Kidney tubule cell (primary cell): ENCODE data around the gene RNF213.
"Not testable (repeated sequence)": the region's sequence is repeated elsewhere in the genome, so short reads cannot be mapped to it uniquely, and the experiment has no call there.

Source experiments
- DNase-seq: peaks from one replicate; pipeline ENCODE4 v3.0.0-alpha.2; 2018; ENCODE audit warnings: low spot score

RNF213 gene

DNA sequence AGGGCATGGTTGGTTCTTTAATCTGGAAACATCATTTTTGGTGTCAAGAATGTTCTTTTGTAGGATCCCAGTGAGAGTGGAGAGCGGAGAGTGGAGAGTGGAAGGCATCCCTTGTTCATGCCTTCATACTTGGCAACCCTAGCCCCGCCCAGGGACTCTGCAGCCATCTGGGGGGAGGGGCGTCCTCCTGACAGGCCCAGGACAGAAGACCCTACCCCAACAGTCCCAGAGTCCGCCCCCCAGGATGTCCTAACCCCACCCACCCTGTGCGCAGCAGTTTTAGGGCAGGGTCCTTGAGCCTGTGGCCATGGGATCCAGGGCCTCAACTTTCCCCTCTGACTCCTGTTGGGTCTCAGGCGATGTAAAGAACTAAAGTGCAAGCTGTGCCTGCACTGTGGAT, 36.0 kb upstream of the RNF213 start:
- DNase-seq: no peak

DNA sequence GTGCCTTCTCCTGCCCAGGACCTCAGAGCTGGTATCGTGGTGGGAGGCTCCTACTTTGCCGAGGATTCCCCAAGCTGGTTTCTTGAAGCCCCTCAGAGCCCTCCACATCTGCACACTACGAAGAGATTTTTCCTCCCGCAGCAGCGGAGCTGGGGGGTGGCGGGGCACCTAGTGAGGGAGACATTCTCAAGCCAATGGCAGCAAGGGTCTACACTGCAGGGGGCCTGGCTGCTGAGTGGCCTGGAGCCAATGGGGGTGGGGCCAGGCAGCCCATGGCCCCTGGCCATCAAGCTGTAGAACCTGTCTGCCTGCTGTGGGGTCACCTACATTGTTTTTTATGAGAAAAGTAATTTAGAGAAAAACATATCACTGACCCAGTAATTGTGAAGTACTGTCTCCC, 35.4 kb upstream of the RNF213 start:
- DNase-seq: no peak

DNA sequence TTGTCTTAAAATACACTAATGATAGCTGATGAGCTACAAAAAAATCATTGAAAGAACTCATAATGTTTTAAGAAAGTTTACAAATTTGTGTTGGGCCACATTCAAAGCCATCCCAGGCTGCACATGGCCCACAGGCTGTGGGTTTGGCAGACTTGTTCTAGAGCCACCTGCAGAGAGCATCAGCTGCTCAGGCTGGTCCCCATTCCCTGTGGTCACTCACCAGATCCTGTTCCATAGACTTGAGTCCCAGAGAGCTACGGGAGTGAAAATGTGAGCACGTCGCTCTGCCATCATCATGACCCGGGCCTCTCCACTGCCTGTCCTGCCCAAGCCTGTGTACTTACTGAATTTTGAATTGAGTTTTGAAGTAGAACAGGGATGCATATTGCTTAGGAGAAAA, 33.5 kb upstream of the RNF213 start:
- no peak for DNase-seq

DNA sequence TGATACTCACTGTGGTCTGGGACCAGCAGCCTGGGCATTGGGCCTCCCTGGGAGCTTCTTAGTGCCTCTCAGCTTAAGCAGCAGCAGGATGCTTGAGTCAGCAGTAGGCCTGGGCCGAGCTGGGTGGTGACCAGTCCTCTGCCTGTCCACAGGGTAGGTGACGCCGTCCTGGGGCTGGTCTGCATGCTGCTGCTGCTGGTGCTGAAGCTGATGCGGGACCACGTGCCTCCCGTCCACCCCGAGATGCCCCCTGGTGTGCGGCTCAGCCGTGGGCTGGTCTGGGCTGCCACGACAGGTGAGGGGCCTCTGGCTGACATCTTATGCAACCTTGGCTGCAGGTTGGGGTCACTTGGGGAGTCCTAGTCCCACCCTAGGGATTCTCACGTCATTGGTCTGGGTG, 33.0 kb upstream of the RNF213 start:
- DNase-seq: no peak

DNA sequence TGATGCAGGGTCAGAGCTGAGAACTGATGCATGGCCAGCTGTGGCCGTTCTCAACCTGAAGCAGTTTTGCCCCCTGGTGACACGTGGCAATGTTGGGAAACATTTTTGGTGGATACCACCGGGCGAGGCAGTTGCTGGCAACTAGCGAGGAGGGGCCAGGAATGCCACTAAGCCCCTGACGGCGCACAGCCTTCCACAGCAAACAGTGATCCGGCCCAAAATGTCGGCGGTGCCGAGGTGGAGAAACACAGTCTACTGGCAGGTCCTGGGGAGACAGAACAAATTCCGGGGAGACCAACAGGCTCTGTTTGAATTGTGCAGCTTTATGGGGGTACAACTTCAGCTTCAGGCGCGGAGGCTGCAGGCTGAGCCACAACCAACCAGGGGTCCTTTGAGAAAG, 32.2 kb upstream of the RNF213 start:
- DNase-seq: no peak

DNA sequence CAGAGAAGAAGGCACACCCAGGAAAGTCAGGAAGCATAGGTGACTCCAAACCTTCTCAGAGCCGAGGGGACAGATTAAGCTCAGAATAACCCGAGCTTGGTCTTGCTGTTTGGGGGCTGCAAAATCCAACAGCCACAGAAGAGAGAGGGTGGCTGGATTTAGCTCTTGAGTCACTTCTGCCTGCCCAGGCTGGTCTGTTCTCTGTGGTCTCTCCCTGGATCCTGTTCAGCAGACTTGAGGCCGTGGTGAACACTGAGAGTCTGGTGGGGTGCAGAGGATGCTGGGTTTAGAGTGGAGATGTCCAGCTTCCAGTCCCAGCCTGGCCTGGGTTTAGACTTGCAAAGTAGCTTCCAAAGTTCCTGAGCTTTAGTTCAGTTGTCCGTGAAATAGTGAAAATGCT, 31.6 kb upstream of the RNF213 start:
- no peak for DNase-seq

DNA sequence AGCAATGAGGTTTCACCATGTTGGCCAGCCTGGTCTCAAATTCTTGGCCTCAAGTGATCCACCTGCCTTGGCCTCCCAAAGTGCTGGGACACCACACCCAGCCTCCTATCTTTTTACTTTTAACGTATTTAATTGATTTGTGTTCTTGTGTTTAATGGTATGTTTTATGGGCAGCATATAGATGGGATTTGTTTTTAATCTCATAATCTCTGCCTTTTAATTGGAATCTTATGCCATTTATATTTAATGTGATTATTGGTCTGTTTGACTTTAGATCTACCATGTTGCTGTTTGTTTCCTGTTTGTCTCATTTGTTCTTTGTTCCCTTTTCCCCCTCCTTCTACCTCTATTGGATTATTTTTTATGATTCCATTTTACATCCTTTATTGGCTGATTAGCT, 28.2 kb upstream of the RNF213 start:
- DNase-seq: no peak

DNA sequence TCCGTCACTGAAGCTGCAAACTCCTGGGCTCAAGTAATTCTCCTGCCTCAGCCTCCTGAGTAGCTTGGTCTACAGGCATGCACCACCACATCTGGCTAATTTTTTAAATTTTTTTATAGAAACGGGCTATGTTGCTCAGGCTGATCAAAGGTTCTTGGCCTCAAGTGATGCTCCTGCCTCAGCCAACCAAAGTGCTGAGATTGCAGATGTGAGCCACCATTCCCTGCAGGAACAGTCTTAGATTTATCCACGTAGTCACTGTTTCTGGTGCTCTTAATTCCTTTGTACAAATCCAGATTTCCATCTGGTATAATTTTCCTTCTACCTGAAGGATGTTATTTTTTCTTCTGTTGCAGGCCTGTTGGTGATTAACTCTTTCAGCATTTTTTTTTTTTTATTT, 27.4 kb upstream of the RNF213 start:
- DNase-seq: no peak

DNA sequence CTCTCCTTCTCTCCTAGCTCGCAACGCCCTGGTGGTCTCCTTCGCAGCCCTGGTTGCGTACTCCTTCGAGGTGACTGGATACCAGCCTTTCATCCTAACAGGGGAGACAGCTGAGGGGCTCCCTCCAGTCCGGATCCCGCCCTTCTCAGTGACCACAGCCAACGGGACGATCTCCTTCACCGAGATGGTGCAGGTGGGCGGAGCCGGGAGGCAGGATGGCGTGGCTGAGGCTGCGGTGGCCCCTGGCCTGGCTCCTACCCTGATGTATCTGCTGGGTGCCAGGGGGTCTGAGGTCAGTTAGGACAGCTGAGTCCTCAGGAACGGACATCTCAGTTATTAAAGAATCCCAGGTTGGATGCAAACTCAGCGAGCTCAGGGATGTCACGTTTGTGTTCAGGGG, 23.7 kb upstream of the RNF213 start:
- DNase-seq: no peak

DNA sequence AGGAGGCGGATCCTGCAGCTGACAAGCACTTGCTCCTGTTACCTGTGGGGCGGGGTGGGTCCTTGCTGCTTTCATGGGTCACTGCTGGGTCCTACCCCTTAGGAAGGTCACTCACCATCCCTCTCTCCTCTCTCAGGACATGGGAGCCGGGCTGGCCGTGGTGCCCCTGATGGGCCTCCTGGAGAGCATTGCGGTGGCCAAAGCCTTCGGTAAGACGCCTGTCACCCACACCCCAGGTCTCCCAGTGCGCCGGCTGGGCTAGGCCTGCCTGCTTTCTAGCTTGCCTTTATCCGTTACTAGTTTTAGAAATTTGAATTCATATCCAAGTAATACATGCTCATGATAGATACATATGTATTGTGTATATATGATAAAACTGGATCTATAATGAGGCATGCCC, 23.3 kb upstream of the RNF213 start:
- DNase-seq: no peak

DNA sequence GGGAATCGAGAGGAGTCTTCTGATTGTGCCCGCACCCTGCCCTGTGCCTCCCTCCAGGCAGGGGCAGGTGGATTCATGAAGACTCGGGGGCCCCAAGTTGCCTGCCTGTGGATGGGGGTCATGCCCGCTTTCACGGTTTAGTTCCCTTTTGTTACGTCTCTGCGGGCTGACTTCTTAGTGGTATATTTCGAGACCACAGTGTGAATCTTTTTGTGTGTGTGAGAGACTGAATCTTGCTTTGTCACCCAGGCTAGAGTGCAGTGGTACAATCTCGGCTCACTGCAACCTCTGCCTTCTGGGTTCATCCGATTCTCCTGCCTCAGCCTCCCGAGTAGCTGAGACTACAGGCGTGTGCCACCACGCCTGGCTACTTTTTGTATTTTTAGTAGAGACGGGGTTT, 18.1 kb upstream of the RNF213 start:
- no peak for DNase-seq

DNA sequence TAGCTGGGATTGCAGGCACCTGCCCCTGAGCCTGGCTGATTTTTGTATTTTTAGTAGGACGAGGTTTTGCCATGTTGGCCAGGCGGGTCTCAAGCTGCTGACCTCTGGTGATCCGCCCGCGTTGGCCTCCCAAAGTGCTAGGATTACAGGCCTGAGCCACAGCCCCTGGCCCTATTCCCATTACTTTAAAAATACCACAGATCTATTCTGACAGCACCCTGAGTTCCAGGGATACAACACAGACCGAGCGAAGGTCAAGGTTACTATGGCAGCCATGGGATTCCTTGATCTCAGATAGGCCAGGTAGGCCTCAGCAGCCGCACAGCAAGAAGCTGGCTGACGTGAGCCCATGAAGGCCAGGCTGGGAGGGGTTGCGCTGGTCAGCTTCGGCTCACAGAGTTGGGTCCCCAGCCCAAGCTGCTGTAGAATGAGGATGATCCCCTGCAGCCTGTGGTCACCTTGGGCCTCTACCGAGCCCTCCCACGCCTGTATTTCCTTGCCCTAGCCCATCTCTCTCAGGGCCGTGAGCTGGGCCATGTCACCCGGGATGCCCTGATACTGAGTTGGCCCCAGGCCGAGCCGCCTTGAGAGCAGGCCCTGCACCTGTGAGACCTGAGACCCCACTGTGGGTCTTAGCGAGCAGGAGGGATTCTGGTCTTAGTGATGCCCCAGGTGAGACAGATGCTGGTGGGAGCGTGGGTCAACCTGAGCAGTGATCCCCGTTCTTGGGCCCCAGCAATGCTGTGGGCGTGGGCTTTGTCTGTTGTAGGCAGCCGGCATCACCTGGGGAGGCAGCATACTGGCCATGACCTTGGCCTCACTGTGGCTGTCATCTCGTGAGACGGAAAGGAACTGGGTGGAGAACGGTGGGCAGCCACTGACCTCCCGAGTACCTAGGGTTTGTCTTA, 16.9 kb upstream of the RNF213 start:
- DNase-seq: no peak

DNA sequence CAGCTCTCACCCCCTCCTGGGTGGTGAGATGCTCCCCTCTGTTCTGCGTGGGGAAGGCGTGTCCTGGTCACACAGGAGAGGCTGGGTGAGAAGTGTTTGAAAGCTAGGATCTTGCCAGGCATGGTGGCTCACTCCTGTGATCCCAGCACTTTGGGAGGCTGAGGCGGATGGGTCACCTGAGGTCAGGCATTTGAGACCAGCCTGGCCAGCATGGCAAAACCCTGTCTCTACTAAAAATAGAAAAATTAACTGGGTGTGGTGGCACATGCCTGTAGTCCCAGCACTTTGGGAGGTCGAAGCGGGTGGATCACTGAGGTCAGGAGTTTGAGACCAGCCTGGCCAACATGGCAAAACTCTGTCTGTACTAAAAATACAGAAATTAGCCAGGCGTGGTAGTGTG, 16.2 kb upstream of the RNF213 start:
- not testable (repeated sequence) for DNase-seq

DNA sequence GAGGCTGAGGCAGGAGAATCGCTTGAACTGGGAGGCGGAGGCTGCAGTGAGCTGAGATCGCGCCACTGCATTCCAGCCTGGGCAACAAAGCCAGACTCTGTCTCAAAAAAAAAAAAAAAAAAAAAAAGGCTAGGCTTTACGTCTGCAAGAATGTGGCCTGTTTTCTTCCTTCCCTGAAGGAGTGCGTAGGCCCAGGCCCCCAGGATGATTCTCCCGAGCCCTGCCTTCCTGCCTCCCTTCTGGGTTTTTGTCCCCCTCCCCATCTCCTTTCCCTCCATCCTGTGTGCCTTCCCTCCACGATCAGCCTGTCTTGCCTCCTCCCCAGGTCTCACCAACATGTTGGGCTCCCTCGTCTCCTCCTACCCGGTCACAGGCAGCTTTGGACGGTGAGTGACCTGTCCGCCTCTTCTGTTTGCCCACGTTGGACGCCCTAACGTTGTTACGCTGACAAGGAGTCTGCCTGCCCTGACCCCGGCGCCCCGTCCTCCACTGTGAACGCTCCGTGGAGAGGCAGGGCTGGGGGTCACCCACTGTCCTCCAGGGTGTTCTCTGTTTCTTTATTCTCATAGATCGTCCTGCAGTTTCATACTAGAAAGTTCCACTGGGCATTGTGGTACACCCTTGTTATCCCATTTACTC, 15.7 kb upstream of the RNF213 start:
- no peak for DNase-seq

DNA sequence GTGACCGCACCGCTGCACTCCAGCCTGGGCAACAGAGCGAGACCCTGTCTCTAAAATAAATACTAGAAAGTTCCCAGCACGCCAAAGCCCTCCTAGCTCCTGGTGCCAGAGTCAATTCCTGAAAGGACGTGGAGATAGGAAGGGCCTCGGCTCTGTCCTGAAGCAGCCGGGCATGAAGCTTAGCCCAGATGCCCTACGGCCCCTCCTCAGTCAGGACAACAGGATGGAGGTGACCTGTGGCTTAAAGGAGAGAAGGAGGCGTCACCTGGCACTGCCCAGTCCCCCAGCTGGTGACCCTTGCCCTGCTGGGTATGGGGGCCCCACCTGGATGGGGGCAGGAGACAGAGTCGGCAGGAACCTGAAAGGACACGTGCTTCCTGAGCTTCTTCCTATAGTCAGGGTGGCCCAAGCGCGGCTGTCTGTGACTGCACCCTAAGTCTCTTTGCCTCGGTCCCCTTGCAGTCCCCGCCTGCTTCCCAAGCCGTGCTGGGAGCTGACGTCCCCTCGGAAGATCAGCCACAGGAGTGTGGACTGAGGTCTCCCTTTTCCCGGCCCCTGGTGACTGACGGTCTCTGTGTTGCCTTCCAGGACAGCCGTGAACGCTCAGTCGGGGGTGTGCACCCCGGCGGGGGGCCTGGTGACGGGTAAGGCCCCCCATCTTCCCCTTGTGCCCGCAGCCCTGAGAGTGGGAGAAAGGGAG, 14.9 kb upstream of the RNF213 start:
- DNase-seq: no peak

DNA sequence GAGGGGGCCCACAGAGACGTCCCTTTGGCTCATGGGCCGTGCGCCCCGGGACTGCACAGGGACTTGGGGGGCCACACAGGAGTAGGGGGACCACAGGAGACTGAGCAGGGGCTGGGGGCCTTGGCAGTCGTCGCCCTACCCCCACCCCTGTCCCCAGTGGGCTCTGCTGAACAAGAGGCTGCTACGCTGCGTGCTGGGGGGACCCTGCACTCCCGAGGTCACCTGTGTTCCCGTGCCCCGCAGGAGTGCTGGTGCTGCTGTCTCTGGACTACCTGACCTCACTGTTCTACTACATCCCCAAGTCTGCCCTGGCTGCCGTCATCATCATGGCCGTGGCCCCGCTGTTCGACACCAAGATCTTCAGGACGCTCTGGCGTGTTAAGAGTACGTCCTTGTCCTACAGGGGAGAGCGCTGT, 14.4 kb upstream of the RNF213 start:
- no peak for DNase-seq

DNA sequence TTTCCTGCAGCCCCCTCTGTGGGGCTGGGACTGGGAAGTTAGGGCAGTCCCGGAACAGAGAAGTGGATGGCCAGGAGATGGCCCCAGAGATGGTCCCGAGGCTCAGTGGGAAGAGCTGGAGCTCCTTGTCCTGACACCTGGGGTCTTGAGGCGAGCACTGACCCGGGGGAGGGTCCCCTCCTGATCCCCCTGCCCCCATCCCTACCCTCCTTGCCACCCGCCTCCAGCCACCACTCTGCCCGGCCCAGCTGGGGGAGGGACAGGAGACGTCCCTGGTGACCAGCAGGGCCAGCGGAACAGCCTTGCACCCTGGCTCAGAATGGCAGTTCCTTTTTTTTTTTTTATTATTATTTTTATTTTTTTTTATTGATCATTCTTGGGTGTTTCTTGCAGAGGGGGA, 13.9 kb upstream of the RNF213 start:
- no peak for DNase-seq

DNA sequence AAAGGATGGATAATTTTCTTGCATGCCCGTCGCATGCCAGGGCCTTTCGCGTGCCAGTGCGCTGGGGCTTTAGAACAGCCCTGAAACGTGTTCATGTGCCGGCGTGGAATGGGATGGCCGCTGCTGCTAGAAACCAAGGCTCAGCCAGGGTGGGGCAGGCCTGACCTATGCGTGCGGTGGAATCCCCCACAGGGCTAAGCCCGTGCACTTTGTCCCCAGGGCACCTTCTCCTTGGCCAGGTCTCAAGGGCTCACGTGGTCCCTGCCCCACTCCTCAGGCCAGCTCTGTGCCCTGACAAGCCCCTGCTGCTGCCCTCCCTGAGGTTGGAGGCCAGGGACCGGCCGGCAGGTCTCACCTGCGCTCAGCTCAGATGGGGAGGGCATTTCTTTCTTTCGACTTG, 13.1 kb upstream of the RNF213 start:
- no peak for DNase-seq

DNA sequence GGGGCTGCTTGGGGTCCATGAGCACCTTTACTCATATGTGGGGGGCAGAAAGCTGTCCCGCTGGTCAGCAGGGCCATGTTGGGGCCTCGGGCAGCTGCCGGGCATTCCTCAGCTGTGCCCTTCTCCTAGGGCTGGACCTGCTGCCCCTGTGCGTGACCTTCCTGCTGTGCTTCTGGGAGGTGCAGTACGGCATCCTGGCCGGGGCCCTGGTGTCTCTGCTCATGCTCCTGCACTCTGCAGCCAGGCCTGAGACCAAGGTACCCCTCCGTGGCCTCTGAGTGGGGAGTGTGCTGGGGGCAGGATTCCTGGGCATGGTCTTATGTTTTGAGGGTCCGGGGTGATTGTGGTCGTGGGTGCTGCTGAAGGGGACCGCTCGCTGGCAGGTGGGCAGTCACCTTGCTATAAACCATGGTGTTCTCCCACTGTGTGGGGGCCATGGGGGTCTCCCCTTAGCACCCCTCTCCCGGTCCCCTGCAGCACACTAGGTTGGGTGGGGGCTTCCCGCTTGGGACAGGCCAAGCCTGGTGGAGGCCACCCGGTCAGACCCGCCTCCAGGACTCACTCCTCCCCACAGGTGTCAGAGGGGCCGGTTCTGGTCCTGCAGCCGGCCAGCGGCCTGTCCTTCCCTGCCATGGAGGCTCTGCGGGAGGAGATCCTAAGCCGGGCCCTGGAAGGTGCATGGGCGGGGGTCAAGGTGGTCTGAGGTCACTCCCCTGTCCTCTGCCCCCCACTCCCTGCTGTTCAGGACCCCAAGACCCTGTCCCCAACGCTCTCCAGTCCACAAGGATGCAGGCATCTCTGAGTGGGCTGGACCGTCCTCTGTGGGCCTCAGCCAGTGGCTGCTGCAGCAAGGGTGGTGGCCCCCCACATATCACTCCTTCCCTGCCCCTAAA, 12.4 kb upstream of the RNF213 start:
- no peak for DNase-seq

DNA sequence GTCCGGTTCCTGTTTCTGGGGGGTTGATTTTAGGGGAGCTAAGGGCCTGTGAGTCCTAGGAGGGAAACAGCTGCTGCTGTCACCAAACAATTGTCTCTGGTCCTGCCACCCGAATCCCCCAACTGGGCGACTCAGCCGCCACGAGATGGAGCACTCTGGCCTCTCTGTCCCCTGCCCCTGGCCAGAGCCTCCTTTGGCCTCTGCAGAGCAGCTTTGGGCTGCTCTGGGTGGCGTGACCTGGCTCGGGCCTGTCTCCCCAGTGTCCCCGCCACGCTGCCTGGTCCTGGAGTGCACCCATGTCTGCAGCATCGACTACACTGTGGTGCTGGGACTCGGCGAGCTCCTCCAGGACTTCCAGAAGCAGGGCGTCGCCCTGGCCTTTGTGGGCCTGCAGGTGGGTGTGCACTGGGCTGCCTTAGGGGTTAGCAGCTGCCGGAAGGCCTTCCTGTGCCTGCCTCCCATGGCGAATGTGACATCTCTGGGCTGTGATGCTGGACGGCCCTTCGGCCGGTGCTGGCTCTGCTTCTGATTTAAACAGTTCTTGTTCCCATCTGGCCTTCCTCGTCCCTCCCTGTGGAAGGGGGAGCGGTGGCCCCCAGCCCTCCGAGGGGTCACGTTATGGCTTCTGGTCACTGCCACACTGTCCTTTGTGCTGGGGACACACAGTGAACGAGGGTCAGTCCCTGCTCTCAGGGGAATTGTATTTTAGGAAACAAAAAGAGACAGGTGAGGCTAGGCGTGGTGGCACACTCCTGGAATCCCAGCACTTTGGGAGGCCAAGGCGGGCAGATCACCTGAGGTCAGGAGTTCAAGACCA, 11.6 kb upstream of the RNF213 start:
- no peak for DNase-seq

DNA sequence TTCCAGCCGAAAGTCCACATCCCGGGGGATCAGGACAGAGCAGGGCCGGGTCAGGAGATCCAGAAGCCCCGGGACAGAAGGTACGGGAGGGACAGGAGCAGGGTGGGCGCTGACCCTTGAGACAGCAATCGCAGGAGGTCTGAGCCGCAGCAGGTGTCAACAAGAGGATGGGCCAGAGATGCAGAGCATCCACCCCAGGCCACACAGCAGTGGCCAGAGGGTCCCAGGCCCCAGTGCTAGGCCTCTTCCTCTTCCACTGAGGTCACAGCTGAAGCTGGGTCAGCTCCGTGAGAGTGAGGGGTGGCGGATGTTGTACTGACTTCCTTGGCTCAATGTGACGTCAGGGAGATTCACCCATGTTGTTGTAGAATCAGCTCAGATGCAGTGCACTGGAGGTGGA, 8.7 kb upstream of the RNF213 start:
- no peak for DNase-seq
